AG10803 (cell line): Measurements from ENCODE around the gene WDR93.

Experiments
- DNase-seq: peaks from one replicate; pipeline ENCODE4 v3.0.0; 2010; ENCODE audit warnings: low read depth
- H3K4me3 ChIP-seq: 2 replicates; pipeline ENCODE4 v1.5.1; 2011; ENCODE audit warnings: mild to moderate bottlenecking, low read length, control low read depth
- TF ChIP-seq, protein P1 (sequence below): conservative IDR thresholded peaks from 2 replicates; pipeline ENCODE4 v1.5.1; 2011; ENCODE audit warnings: mild to moderate bottlenecking, low read length, control low read depth, inconsistent platforms

Gene WDR93

DNA sequence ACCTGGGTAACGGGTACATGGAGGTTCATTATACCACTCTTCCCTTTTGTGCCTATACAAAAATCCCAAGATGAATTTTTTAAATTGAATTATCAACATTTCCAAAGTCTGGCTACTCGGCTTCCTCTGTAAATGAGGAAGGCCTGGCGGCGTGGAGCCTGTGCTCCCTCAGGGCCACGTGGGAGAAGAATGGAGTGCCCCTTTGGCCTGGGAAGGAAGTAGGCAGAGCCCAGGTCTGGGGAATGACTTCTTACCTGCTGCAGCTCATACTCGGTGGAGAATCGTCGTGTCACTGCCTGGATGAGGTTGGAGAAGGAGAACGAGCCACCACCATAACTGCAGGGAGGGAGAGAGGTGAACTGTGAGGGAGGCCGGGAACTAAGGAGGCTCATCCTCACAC is 99.6 kb downstream of the WDR93 start:
- DNase-seq = no peak

DNA sequence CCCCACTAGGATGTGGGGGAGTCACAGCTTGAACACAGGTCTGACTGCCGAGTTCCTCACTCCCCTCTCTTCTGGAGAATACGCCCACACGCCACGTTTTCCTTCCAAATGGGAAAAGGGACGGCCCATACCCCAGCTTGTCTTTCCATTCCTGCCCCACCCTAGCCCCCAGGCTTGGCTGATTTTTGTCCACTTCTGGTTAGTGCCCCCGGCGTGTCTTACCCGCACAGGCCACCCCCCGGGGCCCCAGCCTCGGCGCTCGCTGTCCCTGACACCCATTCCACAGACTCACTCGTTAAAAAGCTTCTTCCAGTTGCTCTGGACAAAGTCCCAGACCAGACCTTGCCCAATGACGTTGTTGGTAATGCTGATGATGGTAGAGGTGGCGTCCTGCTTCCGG is 100.0 kb downstream of the WDR93 start:
- TF ChIP-seq, protein P1, sequence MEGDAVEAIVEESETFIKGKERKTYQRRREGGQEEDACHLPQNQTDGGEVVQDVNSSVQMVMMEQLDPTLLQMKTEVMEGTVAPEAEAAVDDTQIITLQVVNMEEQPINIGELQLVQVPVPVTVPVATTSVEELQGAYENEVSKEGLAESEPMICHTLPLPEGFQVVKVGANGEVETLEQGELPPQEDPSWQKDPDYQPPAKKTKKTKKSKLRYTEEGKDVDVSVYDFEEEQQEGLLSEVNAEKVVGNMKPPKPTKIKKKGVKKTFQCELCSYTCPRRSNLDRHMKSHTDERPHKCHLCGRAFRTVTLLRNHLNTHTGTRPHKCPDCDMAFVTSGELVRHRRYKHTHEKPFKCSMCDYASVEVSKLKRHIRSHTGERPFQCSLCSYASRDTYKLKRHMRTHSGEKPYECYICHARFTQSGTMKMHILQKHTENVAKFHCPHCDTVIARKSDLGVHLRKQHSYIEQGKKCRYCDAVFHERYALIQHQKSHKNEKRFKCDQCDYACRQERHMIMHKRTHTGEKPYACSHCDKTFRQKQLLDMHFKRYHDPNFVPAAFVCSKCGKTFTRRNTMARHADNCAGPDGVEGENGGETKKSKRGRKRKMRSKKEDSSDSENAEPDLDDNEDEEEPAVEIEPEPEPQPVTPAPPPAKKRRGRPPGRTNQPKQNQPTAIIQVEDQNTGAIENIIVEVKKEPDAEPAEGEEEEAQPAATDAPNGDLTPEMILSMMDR = no peak
- no peak for DNase-seq
- no peak overlapping the region for H3K4me3 ChIP-seq

More for the DNA sequence above, 99.6 kb downstream of the WDR93 start:
- no peak overlapping the region for H3K4me3 ChIP-seq
- TF ChIP-seq, protein P1 = no peak

GRCh38 chr15:89792106-89792805 is 101.6 kb downstream of the WDR93 start:
- TF ChIP-seq, protein P1 = no peak
- no peak for DNase-seq
- H3K4me3 ChIP-seq = no peak overlapping the region
